ENCODE data around the gene CFLAR. TPM values are rescaled to one million over a fixed set of nuclear protein-coding genes. Genes with fewer than 3 reads are reported as not detected.
A peak's percentile ranks its signal among the peaks of the same experiment; 100 is the strongest.

Gene CFLAR
- total RNA-seq, 1 experiment from 2014 or later: 7.6 TPM

DNA sequence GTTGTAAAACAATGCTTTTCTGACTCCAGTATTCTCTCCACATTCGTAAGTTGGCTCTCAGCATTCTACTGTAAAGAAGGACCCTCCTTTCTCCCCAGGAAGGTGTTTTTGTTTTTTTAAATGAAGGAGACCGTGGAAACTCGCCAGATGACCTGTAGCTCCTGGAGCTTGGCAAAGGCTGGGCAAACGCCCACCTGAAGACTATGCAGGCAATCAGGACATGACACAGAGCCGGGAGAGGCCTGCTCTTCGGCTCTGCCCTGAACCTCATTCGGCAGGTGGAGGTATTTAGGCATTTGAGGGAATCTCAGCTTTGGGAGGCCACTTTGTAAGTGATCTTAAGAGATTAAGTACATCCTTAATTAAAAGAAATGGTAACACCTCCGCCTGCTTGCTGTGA, 84.4 kb downstream of the CFLAR start:
- WGBS (ENCODE audit: extremely low coverage, insufficient read length, low lambda C conversion rate): no CpG with 5 or more reads among the region's 8 CpGs
- no peak overlapping the region for H2BK15ac ChIP-seq (ENCODE audit: low read depth, low read length)
- no peak overlapping the region for H4K8ac ChIP-seq (replicated peaks; ENCODE audit: insufficient read length, low read depth, low read length)
- H3K4me2 ChIP-seq (ENCODE audit: insufficient read depth, insufficient read length, low read length): no peak overlapping the region
- H3K27ac Mint-ChIP-seq: peak overlapping the region in 2 of 3 experiments; percentile 26 to 70; a peak in 3 of 7 replicates
- H3T11ph ChIP-seq (ENCODE audit: low read length): no peak overlapping the region
- H3K9me3 ChIP-seq (ENCODE audit: control insufficient read depth, low read depth, low read length): no peaks in the 10 kb centered on the region
- H4K5ac ChIP-seq (ENCODE audit: insufficient read length, low read depth, low read length): no peak overlapping the region
- no peaks in the 10 kb centered on the region for H4K20me1 ChIP-seq (ENCODE audit: control insufficient read depth, insufficient read depth, insufficient read length)
- no peaks in the 10 kb centered on the region for H3K79me1 ChIP-seq (ENCODE audit: insufficient read depth, low read depth, low read length, poor library complexity, severe bottlenecking)
- H2BK120ac ChIP-seq (ENCODE audit: low read depth, low read length, poor library complexity, severe bottlenecking): no peak overlapping the region
- TF ChIP-seq, protein P1, sequence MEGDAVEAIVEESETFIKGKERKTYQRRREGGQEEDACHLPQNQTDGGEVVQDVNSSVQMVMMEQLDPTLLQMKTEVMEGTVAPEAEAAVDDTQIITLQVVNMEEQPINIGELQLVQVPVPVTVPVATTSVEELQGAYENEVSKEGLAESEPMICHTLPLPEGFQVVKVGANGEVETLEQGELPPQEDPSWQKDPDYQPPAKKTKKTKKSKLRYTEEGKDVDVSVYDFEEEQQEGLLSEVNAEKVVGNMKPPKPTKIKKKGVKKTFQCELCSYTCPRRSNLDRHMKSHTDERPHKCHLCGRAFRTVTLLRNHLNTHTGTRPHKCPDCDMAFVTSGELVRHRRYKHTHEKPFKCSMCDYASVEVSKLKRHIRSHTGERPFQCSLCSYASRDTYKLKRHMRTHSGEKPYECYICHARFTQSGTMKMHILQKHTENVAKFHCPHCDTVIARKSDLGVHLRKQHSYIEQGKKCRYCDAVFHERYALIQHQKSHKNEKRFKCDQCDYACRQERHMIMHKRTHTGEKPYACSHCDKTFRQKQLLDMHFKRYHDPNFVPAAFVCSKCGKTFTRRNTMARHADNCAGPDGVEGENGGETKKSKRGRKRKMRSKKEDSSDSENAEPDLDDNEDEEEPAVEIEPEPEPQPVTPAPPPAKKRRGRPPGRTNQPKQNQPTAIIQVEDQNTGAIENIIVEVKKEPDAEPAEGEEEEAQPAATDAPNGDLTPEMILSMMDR (conservative IDR thresholded peaks at IDR 0.05): no peak
- H3K14ac ChIP-seq (ENCODE audit: insufficient read depth, low read length): no peak overlapping the region
- no peak overlapping the region for H4K91ac ChIP-seq (ENCODE audit: insufficient read length, low read depth, low read length)
- no peak overlapping the region for H2BK12ac ChIP-seq (ENCODE audit: insufficient read length, low read depth, low read length)
- no peaks in the 10 kb centered on the region for H3K23me2 ChIP-seq (ENCODE audit: insufficient read length, low read depth, low read length, poor library complexity, severe bottlenecking)
- no peak overlapping the region for H3K4me3 Mint-ChIP-seq
- no peak overlapping the region for H3K27ac ChIP-seq (ENCODE audit: insufficient read length, low read depth, low read length)
- no peak overlapping the region for H2AK5ac ChIP-seq (ENCODE audit: insufficient read length, low read length)
- H3K27me3 Mint-ChIP-seq (ENCODE audit: low read depth): no peaks in the 10 kb centered on the region
- H3K18ac ChIP-seq (ENCODE audit: insufficient read length, low read depth, low read length): no peak overlapping the region
- no peak overlapping the region for H3K56ac ChIP-seq (ENCODE audit: insufficient read length, low read depth, low read length)
- no peak overlapping the region for H2BK5ac ChIP-seq (ENCODE audit: insufficient read length, low read length)
- no peak overlapping the region for H2AFZ ChIP-seq (ENCODE audit: low read length)
- no peak overlapping the region for H3K9ac ChIP-seq (ENCODE audit: extremely low read depth, insufficient read length, low read length)
- no peaks in the 10 kb centered on the region for H3K79me2 ChIP-seq (ENCODE audit: insufficient read depth, low read length)
- peaks cover 0 to 8% (median 0%) of the 10 kb centered on the region in 3 experiments; a peak in 4 of 7 replicates for H3K36me3 Mint-ChIP-seq (ENCODE audit: insufficient read depth in 1 of 3, low read depth in 3 of 3)
- DNase-seq: no peak
- peaks cover 7 to 8% of the 10 kb centered on the region in 2 experiments; a peak in 3 of 4 replicates for H3K4me1 Mint-ChIP-seq
- no peaks in the 10 kb centered on the region for H3K4me1 ChIP-seq (ENCODE audit: insufficient read depth, low read length)
- H3K27me3 ChIP-seq (ENCODE audit: insufficient read depth, low read length): no peaks in the 10 kb centered on the region
- H3K23ac ChIP-seq (ENCODE audit: insufficient read length, low read depth, low read length): no peak overlapping the region
- no peak overlapping the region for H2BK20ac ChIP-seq (ENCODE audit: low read depth, low read length, poor library complexity, severe bottlenecking)
- H3K9me3 Mint-ChIP-seq: no peaks in the 10 kb centered on the region
- no peak overlapping the region for H3K4ac ChIP-seq (ENCODE audit: low read depth, low read length)

Data from H9 (cell line).